ENCODE measurements around the gene IQCN. TPM values are rescaled to one million over a fixed set of nuclear protein-coding genes. Genes with fewer than 3 reads are reported as not detected.

IQCN gene
- total RNA-seq, 1 experiment from 2014 or later: 0.61 TPM

GRCh38 chr19:18287836-18288772, 13.9 kb upstream of the IQCN start (continued):
- TF ChIP-seq, protein P1, sequence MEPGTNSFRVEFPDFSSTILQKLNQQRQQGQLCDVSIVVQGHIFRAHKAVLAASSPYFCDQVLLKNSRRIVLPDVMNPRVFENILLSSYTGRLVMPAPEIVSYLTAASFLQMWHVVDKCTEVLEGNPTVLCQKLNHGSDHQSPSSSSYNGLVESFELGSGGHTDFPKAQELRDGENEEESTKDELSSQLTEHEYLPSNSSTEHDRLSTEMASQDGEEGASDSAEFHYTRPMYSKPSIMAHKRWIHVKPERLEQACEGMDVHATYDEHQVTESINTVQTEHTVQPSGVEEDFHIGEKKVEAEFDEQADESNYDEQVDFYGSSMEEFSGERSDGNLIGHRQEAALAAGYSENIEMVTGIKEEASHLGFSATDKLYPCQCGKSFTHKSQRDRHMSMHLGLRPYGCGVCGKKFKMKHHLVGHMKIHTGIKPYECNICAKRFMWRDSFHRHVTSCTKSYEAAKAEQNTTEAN (CRISPR knock-in tag; IDR thresholded peaks at IDR 0.05): peak; percentile 72; the same call in 1 of the 2 replicates
- no peak for TF ChIP-seq FOXP4 (CRISPR knock-in tag; IDR thresholded peaks at IDR 0.05)
- TF ChIP-seq ZNF416 (CRISPR knock-in tag; IDR thresholded peaks at IDR 0.05): peak; percentile 94
- TF ChIP-seq OVOL2 (CRISPR knock-in tag; IDR thresholded peaks at IDR 0.05; ENCODE audit: borderline replicate concordance): no peak
- no peak for TF ChIP-seq JUN (CRISPR knock-in tag; IDR thresholded peaks at IDR 0.05)
- TF ChIP-seq, protein P2, sequence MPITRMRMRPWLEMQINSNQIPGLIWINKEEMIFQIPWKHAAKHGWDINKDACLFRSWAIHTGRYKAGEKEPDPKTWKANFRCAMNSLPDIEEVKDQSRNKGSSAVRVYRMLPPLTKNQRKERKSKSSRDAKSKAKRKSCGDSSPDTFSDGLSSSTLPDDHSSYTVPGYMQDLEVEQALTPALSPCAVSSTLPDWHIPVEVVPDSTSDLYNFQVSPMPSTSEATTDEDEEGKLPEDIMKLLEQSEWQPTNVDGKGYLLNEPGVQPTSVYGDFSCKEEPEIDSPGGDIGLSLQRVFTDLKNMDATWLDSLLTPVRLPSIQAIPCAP (CRISPR knock-in tag; IDR thresholded peaks at IDR 0.05): no peak
- TF ChIP-seq ZNF671 (CRISPR knock-in tag; IDR thresholded peaks at IDR 0.05): no peak
- peak; percentile 87 for TF ChIP-seq SP1 (CRISPR knock-in tag; conservative IDR thresholded peaks at IDR 0.05)
- no peak for TF ChIP-seq GTF2I (CRISPR knock-in tag; conservative IDR thresholded peaks at IDR 0.05)
- no peak for TF ChIP-seq ZNF121 (CRISPR knock-in tag; IDR thresholded peaks at IDR 0.05)
- TF ChIP-seq ATF1 (CRISPR knock-in tag; IDR thresholded peaks at IDR 0.05): no peak
- TF ChIP-seq, protein P3, sequence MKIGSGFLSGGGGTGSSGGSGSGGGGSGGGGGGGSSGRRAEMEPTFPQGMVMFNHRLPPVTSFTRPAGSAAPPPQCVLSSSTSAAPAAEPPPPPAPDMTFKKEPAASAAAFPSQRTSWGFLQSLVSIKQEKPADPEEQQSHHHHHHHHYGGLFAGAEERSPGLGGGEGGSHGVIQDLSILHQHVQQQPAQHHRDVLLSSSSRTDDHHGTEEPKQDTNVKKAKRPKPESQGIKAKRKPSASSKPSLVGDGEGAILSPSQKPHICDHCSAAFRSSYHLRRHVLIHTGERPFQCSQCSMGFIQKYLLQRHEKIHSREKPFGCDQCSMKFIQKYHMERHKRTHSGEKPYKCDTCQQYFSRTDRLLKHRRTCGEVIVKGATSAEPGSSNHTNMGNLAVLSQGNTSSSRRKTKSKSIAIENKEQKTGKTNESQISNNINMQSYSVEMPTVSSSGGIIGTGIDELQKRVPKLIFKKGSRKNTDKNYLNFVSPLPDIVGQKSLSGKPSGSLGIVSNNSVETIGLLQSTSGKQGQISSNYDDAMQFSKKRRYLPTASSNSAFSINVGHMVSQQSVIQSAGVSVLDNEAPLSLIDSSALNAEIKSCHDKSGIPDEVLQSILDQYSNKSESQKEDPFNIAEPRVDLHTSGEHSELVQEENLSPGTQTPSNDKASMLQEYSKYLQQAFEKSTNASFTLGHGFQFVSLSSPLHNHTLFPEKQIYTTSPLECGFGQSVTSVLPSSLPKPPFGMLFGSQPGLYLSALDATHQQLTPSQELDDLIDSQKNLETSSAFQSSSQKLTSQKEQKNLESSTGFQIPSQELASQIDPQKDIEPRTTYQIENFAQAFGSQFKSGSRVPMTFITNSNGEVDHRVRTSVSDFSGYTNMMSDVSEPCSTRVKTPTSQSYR (CRISPR knock-in tag; IDR thresholded peaks at IDR 0.05): peak; percentile 70; the same call in 1 of the 2 replicates
- TF ChIP-seq, protein P4, sequence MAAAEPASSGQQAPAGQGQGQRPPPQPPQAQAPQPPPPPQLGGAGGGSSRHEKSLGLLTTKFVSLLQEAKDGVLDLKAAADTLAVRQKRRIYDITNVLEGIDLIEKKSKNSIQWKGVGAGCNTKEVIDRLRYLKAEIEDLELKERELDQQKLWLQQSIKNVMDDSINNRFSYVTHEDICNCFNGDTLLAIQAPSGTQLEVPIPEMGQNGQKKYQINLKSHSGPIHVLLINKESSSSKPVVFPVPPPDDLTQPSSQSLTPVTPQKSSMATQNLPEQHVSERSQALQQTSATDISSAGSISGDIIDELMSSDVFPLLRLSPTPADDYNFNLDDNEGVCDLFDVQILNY (CRISPR knock-in tag; IDR thresholded peaks at IDR 0.05): 0 out of 2 replicates have a peak, but pooled peaks have one; percentile 15
- peak; percentile 94; the same call in 1 of the 2 replicates for TF ChIP-seq TEAD1 (CRISPR knock-in tag; IDR thresholded peaks at IDR 0.05)
- TF ChIP-seq, protein P5, sequence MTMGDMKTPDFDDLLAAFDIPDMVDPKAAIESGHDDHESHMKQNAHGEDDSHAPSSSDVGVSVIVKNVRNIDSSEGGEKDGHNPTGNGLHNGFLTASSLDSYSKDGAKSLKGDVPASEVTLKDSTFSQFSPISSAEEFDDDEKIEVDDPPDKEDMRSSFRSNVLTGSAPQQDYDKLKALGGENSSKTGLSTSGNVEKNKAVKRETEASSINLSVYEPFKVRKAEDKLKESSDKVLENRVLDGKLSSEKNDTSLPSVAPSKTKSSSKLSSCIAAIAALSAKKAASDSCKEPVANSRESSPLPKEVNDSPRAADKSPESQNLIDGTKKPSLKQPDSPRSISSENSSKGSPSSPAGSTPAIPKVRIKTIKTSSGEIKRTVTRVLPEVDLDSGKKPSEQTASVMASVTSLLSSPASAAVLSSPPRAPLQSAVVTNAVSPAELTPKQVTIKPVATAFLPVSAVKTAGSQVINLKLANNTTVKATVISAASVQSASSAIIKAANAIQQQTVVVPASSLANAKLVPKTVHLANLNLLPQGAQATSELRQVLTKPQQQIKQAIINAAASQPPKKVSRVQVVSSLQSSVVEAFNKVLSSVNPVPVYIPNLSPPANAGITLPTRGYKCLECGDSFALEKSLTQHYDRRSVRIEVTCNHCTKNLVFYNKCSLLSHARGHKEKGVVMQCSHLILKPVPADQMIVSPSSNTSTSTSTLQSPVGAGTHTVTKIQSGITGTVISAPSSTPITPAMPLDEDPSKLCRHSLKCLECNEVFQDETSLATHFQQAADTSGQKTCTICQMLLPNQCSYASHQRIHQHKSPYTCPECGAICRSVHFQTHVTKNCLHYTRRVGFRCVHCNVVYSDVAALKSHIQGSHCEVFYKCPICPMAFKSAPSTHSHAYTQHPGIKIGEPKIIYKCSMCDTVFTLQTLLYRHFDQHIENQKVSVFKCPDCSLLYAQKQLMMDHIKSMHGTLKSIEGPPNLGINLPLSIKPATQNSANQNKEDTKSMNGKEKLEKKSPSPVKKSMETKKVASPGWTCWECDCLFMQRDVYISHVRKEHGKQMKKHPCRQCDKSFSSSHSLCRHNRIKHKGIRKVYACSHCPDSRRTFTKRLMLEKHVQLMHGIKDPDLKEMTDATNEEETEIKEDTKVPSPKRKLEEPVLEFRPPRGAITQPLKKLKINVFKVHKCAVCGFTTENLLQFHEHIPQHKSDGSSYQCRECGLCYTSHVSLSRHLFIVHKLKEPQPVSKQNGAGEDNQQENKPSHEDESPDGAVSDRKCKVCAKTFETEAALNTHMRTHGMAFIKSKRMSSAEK (CRISPR knock-in tag; IDR thresholded peaks at IDR 0.05; ENCODE audit: borderline replicate concordance): no peak
- TF ChIP-seq ZBTB21 (CRISPR knock-in tag; IDR thresholded peaks at IDR 0.05; ENCODE audit: borderline replicate concordance): peak; percentile 68; the same call in 1 of the 2 replicates
- TF ChIP-seq SMAD4 (CRISPR knock-in tag; IDR thresholded peaks at IDR 0.05): 0 out of 2 replicates have a peak, but pooled peaks have one; percentile 52
- TF ChIP-seq TP53 (CRISPR knock-in tag; IDR thresholded peaks at IDR 0.05): 0 out of 2 replicates have a peak, but pooled peaks have one; percentile 52
- TF ChIP-seq FOXK1 (CRISPR knock-in tag; IDR thresholded peaks at IDR 0.05): peak; percentile 50; the same call in 1 of the 2 replicates
- no peak for TF ChIP-seq MLX (CRISPR knock-in tag; IDR thresholded peaks at IDR 0.05)
- TF ChIP-seq CREB1 (CRISPR knock-in tag; IDR thresholded peaks at IDR 0.05): peak; percentile 57; the same call in 1 of the 2 replicates

Data from WTC11 (cell line).